ENCODE results near the gene PGM2. TPM values are rescaled to one million over a fixed set of nuclear protein-coding genes. Genes with fewer than 3 reads are reported as not detected.
A peak's percentile ranks its signal among the peaks of the same experiment; 100 is the strongest.

PGM2 gene
- total and polyA plus RNA-seq, 7 donors, result 7.2 to 42.3 (median 30.0) TPM

- Histone ChIP-seq H3K4me3 (no peak overlapping the region), H3K27ac (no peak overlapping the region), H3K36me3 (no peaks in the 10 kb centered on the region), H3K9me3 (no peaks in the 10 kb centered on the region), H3K4me1 (peaks cover 0 to 18% (median 10%) of the 10 kb centered on the region in 4 donors), H3K27me3 (no peaks in the 10 kb centered on the region)
- intact Hi-C loops (cut with DNase I), result loop anchor here (2.0 to 10.0 kb wide), 3 partner anchors 115 to 863 kb away; partner anchors contain the start of genes KLF3 and RELL1
- no peak for DNase-seq
- 10 to 57% methylated on average over 4 of the region's 4 CpGs for WGBS, 2 donors
- no peak for TF ChIP-seq POLR2A (IDR thresholded peaks at IDR 0.05)
- TF ChIP-seq CTCF (IDR thresholded peaks at IDR 0.05), result peak in 3 of 4 experiments; percentile 18 to 59 (median 38)
These were observed 24.3 kb upstream of the PGM2 start for GRCh38 chr4:37802068-37802666.

GRCh38 chr4:37803348-37803973 is 23.0 kb upstream of the PGM2 start:
- Histone ChIP-seq H3K27ac (peak overlapping the region in 3 of 4 donors; percentile 52 to 65 (median 59)), H3K27me3 (no peaks in the 10 kb centered on the region), H3K36me3 (no peaks in the 10 kb centered on the region), H3K4me1 (peaks cover 0 to 18% (median 10%) of the 10 kb centered on the region in 4 donors), H3K9me3 (no peaks in the 10 kb centered on the region), H3K4me3 (no peak overlapping the region)
- TF ChIP-seq EP300 (IDR thresholded peaks at IDR 0.05) (no peak), CTCF (IDR thresholded peaks at IDR 0.05) (peak; percentile 25 to 53 (median 42))
- 26 to 34% methylated on average over 4 of the region's 4 CpGs for WGBS, 2 donors
- intact Hi-C loops (cut with DNase I), result loop anchor here (2.0 to 10.0 kb wide), 3 partner anchors 116 to 861 kb away; partner anchors contain the start of genes KLF3 and RELL1
- no peak for DNase-seq

- H3K9me3 ChIP-seq, result no peaks in the 10 kb centered on the region
- H3K4me1 ChIP-seq, result peaks cover 0 to 18% (median 10%) of the 10 kb centered on the region in 4 donors
- H3K27ac ChIP-seq, result peak overlapping the region in 3 of 4 donors; percentile 52 to 65 (median 59)
- WGBS, 2 donors, result 79 to 86% methylated on average over 5 of the region's 5 CpGs
- no peak overlapping the region for H3K4me3 ChIP-seq
- no peaks in the 10 kb centered on the region for H3K27me3 ChIP-seq
- DNase-seq, result no peak
- H3K36me3 ChIP-seq, result no peaks in the 10 kb centered on the region
- intact Hi-C loops (cut with DNase I), result loop anchor here (5.0 to 10.0 kb wide), 2 partner anchors 172 to 860 kb away; partner anchors contain the start of gene KLF3
- TF ChIP-seq POLR2A (IDR thresholded peaks at IDR 0.05) (no peak), CTCF (IDR thresholded peaks at IDR 0.05) (no peak), POLR2AphosphoS5 (IDR thresholded peaks at IDR 0.05) (no peak), EP300 (IDR thresholded peaks at IDR 0.05) (no peak)
These were observed 21.4 kb upstream of the PGM2 start for GRCh38 chr4:37805091-37805490.

- Histone ChIP-seq H3K9me3 (no peaks in the 10 kb centered on the region), H3K4me3 (no peak overlapping the region), H3K27me3 (no peaks in the 10 kb centered on the region), H3K36me3 (no peaks in the 10 kb centered on the region), H3K4me1 (no peaks in the 10 kb centered on the region), H3K27ac (no peak overlapping the region)
- DNase-seq, result no peak
- 99% methylated on average over 1 of the region's 1 CpG for WGBS, 2 donors
- no peak for TF ChIP-seq CTCF (IDR thresholded peaks at IDR 0.05)
- no peak for TF ChIP-seq EP300 (IDR thresholded peaks at IDR 0.05)
- TF ChIP-seq POLR2A (IDR thresholded peaks at IDR 0.05), result no peak
- TF ChIP-seq POLR2AphosphoS5 (IDR thresholded peaks at IDR 0.05), result no peak
- intact Hi-C loops (cut with DNase I), result no loop called here
These were observed 13.8 kb upstream of the PGM2 start for GRCh38 chr4:37812713-37813112.

Data from sigmoid colon (tissue), 7 donors.